GM21786 (cell line): ENCODE measurements around the gene EIF4H.
A peak's percentile ranks its signal among the peaks of the same experiment; 100 is the strongest.
"Not testable (repeated sequence)": the region's sequence is repeated elsewhere in the genome, so short reads cannot be mapped to it uniquely, and the experiment has no call there.

Experiments used
- ATAC-seq: cut with Tn5 transposase; IDR thresholded peaks from one replicate; pipeline ENCODE4 v1.9.1; 2021; ENCODE audit not compliant: unreplicated experiment

The EIF4H gene

DNA sequence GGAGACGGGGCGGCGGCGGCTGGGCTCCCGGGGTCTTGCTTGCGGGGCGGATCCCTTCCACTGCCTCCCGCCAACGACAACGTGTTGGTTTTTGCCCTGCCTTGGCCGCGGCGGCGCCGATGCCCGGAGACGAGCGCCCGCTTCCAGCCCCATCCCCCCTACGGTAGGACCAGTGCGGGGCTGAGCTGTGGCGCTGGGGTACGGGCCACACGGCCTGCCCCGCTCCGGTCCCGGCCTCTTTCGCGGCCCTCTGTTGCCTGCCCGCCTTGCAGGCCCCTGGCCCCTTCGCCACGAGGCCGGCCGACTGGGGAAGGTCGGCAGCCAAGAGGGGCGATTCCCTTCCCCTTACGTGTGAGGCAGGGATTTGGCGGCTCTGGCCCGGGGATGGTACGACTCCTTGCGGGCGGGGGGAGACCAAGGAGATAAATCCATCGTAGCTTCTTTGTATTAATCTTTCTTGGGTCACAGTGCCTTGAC, 488 bp downstream of the EIF4H start:
- ATAC-seq = peak; percentile 20

DNA sequence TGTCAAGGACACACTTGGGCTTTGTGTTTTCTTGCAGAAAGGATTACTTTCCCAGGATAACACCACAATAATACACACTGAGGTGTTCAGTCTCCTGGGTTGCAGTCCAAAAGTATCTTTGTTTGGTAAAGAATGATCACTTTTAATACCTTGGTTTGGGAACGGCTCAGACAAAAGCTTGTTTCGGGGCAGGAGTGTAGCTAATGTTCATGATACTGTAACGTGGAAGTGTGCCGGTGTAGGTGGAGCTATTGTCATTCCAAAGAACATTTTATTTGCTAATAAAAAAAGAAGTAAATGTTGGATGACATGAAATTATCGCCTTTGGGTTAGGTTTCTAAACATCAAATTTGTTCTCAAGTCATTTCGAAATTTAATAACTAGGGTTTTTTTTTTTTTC, 1.2 kb downstream of the EIF4H start:
- ATAC-seq = no peak

DNA sequence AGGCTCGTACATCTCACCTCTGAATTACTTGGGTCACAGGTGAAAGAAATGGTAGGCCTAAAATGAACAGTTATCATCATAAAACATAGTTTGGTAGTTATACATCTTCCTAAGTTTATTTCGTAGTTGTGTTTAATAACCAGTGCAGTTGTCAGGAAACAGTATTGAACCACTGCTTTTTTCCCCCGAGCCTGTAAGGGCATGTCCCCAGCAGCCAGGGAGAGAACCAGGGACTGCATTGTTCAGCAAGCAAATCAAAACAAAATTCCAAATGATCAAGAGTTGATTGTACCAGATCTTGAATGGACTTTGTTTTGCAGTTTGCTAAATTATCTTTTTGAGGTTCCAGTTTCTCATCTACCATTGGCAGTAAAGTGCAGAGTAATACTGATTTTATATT, 2.4 kb downstream of the EIF4H start:
- no peak for ATAC-seq

DNA sequence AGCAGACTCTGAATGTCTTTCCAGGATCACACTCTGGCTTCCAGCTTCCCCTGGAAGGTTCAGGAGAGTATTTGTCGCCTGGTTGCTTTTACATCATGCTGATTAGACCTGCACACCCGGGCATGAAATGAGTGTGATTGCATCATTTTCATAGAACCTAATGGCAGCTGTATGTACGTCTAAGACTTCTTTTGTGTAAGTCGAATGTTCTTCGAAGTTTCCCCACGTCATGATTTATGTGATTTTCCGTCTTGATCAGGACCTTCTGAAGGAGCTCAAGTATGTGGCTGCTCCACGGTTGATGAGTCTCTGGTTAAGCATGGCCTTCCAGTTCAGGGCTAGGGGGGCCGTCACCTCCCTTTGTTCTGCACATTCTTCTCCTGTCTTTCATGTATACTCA, 4.5 kb downstream of the EIF4H start:
- ATAC-seq = no peak

DNA sequence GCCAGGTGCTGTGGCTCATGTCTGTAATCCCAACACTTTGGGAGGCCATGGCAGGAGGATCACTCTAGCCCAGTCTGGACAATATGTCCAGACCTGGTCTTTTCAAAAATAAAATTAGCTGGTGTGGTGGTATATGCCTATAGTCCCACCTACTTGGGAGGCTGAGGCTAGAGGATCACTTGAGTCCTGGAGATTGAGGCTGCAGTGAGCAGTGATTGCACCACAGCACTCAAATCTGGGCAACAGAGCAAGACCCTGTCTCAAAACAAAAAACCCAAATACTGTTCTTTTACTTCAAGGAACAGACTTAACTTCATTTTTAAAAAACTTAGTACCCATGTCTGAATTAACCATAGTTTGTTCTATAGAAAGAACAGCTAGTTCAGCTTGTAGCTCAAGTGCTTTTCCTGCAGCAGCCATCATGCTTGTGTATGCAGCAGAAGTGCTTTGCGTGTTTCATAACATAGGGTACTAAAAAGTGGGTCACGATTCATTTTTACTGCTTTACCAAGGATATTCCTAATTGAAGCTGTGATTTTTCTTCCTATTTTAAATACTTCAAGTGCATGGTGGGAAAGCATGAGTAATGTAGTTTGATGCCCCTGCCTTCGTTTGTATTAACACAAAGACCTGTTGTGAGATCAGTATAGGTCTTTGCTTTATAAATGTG, 5.9 kb downstream of the EIF4H start:
- no peak for ATAC-seq

DNA sequence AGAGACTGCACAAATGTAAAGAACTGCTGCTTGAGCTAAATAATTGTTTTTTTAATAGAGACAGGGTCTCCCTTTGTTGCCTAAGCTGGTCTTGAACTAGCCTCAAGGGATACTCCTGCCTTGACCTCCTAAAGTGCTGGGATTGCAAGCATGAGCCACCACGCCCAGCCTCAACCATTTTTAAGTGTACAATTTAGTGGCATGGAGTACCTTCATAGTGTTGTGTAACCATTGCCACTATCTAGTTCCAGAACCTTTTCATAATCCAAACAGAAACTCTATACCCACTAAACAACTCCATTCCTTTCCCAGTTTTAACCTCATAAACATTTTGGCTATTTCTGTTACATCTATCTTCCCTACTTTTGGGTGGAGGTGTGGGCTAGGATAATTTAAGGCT, 6.7 kb downstream of the EIF4H start:
- no peak for ATAC-seq

DNA sequence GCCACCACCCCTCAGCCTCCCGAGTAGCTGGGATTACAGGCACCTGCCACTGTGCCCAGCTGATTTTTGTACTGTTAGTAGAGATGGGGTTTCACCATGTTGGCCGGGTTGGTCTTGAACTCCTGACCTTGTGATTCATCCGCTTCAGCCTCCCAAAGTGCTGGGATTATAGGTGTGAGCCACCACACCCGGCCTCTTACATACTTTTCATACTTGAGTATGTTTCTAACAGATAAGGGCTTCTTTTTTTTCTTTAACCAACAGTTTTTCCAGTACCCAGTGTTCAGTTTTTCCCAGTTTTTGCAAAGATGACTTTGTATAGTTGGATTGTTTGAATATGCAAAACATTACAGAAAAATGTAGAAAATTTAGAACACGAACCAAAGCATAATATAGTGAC, 7.7 kb downstream of the EIF4H start:
- no peak for ATAC-seq

DNA sequence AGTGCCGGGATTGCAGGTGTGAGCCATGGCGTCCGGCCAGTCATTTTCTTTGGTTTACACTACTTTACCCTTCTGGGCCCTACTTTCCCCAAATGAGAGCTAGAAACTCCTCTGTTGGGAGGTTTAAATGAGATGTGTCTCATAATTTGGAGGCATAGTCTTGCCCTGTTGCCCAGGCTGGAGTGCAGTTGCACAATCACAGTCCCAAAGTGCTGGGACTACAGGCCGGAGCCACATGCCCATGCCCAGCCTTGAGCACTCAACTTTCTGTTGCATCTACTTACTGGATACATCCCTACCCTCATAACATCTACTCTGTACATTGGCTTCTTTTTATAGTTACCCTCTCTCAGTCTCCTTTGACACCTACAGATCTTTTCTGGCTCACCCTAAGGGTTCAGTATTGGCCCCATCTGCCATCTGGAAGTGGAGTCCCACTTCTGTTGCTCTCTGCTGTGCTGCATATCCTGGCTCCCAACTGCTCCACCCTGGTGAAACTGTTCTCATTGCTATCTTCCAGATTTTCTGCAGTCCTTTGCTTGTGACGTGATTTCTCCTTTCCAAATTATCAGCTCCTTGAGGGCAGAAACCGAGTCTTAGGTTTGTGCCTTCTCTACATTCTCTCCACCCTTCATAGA, 8.4 kb downstream of the EIF4H start:
- no peak for ATAC-seq

DNA sequence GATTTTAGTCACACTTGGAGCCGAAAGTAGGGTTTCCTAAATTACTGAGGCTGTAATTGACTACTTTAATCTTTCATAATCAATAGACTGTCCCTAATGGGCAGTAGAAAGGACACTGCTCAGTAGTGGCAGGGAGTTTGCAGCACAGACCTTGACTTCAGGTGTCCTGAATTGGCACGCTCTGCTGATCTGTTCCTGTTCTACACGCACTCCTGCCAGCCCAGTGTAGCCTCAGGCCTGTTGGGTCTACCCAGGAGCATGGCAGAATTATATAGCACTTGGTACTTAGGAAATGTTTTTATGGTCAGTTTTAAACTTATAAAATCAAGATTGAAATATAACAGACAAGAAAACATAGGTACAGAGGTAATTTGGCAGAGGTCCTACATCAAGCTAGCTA, 9.0 kb downstream of the EIF4H start:
- ATAC-seq = no peak

DNA sequence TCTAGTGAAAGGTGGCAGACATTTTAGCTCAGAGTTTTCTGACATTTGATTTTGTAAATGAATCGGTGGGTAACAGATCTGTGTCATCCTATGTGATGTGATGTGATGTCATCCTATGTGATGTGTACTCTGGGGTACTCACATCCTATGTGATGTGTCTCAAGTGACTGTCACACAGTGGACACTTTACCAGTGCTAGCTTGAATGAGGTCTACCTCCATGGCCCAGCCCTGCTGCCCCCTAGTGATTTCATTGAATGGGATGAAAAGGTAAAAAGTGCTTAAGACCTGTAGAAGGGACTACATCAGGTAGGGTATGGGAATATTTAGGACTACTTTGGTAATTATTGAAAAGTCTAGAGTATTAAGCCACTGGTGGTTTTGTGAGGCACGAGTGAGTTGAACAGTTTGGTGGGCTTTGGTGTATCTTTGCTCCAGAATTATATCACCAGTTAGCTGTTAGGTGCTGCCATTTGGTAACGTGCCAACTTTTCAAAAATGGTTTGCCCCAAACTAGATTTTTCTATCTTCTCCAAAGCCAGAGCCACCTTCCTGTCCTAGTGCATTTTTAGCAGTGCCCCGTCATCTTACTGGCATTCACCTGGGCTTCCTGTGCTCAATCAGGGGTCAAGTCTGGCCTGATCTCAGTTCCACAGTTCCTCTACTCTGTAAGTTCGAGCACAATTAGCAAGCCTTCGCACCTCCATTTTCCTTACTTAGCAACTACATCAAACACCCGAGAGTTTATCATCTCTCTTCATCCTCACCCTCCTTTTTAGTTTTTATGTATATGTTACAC, 9.7 kb downstream of the EIF4H start:
- ATAC-seq = no peak

DNA sequence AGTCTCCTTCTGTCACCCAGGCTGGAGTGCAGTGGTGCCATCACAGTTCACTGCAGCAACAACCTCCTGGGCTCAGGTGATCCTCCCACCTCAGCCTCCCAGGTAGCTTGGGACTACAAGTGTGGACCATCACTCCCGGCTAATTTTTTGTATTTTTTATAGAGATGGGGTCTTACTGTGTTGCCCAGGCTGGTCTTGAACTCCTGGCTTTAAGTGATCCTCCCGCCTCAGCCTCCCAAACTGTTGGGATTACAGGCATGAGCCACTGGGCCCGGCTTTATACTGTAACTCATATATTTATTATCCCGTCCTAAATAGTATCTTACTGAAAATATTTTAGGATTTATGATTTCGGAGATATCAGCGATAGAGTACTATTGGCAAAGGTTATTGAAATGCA, 10.9 kb downstream of the EIF4H start:
- ATAC-seq = no peak

DNA sequence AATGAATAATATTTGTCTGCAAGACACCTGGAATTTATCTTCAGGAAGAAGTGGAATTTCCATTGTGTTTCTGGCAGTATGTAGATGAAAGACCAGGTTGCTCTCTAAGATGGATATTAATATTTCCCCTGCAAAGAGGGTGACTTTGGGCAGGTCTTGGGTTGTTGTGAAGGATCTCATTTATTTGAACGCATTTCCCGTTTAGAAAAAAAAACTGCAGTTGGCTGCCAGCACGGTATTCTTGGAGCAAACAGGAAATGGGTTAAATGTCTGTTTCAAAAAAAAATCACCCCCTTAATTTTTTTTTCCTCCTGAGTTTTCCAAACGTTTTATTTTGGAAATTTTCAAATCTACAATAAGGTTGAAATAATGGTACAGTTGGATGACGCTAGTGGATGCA, 11.5 kb downstream of the EIF4H start:
- ATAC-seq = no peak

DNA sequence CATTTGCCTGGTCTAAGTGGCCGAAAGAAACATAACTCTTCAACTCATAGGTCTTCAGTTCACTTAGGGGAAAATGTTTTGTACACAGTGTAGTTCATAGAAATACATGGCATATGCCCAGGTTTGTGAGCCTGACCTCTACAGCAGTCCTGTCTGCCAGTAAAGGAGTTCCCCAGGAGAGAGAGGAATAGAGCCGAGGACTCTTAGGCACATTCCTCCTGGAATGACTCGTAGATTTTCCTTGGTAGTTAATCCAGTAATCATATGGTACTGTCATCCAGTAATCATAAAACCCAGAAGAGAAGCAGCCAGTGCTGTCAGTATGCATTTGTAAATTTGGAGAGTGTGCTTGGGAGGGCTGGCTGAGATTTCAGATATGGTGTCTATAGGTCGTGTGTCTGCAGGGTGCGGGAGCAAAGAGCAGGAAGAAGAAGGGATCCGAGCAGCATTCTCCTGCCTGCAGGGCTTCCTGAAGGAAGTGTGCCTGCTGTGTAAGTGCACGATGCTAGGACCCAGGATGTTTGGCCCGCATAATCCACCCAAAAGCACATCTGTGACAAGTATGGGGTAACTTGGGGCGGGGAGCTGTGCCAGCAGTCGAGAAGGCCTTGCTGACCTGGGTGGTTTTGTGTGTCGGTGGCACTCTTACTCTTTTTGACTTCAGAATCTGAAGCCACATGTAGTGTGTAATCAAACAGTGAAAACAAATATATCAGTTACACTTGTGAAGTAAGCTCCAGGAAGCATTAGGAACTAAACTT, 13.9 kb downstream of the EIF4H start:
- ATAC-seq = no peak

DNA sequence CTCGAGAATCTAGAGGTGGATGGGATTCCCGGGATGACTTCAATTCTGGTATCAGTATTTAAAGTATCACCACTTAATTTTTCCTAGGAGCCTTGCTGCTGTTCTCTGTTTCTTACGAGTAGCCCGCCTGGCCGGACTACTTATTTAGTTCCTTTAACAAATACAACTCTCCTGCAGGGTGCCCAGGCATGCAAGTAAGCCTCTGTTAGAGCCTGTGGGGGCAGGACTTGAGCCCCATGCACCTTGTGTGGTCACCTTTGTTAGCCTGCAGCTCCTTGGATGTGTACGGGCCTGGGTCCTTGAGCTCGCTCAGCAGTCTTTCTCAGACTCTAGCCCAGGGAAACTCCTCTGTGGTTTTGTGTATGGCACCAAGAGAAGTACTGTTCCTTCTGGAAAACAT, 16.1 kb downstream of the EIF4H start:
- no peak for ATAC-seq

DNA sequence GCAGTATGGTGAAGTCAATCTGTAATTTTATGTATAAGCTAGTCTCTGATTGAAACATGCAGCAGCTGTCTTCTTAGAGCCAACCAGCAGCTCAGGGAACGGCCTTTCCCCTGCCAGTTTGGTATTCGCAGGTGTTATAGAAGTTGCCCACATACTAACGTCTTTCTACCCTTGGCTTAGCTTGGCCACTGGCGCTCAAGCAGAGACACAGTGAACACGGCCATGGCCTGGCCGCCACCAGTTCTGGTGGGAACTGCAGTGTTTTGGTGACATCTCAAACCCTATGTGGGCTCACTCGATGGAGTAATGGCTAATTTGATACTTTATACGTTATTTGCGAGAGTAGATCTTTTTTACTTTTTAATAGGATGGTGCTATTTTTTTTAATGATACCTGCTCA, 17.1 kb downstream of the EIF4H start:
- ATAC-seq = no peak

DNA sequence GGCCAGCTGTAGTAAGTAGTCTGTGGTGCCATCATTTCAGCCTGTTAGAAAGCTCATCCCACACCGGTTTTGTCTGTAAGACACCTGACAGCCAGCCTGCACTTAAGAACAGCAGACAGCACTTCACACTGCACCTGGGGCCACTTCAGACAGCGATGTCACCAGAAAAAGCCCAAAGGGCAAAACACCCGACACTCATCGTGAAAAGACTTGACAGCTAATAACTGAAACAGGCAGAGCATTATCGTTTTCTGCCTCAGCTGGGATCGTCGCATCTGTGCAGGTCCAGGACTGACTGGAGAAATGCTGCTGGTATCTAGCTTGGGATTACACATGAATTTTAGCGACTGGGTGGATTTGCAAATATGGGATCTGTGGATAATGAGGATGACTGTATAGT, 18.9 kb downstream of the EIF4H start:
- ATAC-seq = no peak

DNA sequence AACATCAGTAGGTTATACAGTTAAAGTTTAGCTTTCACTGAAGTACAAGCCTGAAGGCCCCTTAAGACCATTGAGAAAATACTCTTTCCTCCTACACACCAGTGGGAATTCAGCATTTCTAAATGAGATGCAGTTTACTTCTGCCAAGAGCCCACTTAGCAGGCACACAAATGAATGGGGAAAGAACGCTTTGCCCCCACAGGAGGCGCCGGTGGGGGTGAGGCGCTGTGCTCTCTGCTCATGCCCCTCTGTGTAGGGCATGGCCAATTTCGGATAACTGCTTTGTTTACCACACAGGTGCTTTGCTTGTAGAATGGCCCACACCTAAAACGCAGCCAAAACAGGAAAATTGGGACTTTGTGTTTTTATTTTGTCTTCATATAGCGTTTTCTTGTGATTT, 19.8 kb downstream of the EIF4H start:
- no peak for ATAC-seq

DNA sequence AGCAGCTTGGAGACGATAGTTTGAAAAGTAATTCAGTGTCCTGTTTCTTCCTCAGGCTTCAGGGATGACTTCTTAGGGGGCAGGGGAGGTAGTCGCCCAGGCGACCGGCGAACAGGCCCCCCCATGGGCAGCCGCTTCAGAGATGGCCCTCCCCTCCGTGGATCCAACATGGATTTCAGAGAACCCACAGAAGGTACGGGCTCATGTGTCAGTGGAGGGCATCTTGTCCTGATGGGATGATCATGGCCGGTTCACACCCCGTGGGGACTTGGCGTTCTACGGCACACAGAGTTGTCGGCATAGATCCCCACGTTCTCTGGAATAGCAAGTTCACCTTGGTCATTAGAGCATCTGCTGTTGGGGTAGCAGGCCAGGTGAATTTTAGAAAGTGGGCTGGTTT, 20.5 kb downstream of the EIF4H start:
- no peak for ATAC-seq

DNA sequence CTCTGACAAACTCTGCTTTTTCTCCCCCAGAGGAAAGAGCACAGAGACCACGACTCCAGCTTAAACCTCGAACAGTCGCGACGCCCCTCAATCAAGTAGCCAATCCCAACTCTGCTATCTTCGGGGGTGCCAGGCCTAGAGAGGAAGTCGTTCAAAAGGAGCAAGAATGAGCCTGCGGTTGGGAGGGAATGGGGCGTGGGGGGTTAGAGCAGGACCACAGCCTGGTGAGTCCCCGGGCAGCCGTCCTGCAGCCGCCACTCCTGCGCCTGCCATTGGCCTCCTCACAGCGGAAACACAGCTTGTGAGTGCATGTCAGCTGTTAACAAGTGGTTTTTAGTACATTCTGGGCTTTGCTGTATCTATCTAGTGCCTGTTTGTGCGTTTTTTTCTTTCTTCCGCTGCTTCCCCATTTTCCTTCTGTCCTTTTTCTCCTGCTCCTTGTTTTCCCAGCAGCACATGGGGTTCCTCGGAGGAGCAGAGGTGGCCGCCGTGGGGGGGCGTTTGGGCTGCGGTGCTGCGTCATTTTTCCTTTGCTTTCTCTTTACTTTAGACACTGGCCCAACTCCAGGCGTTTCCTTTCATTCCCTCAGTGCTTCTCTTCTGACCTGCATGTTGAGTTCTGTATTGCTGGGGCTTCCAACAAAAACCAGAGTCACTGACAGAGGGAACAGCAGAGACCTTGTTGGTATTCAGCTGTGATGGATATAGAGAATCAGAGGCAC, 21.1 kb downstream of the EIF4H start:
- not testable (repeated sequence) for ATAC-seq

DNA sequence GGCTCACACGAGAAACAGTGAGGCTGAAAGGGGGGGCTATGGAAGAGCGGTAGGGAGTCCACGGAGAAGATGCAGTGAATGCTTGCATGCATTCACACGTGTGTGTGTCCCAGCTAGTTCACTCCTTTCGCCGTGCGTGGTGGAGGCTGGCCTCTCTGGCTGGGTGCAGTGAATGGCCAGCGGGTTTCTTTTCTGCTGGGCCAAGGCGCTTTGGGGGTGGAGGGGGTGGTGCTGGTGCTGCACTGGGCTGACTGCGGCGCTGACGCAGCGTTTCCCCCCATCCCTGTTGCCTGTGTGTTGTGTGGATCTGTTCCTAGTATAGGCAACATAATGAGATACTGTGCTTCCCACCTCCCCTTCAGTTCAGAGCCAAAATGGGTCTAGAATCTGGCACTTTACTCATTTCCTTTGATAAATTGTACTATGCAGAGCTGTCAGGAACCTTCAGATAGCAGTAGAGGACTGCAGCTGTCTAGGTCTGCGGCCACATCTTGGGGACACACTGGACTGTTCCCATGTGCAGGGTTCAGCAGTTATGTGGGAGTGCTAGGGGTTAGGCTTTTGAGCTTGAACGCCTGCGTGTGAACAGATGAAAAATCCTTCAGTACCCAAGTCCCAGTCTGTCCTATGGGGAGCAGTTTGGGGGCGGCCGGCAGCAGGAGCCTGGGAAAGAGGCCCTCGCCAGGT, 22.0 kb downstream of the EIF4H start:
- ATAC-seq = not testable (repeated sequence)
